Measurements from ENCODE around the gene MAP7D1. TPM values are rescaled to one million over a fixed set of nuclear protein-coding genes. Genes with fewer than 3 reads are reported as not detected.

Gene MAP7D1
- total RNA-seq, 2 experiments from 2014 or later = 172 to 174 TPM

- ChIA-PET CTCF (no interaction called here), POLR2A (no interaction called here)
Measured at GRCh38 chr1:36125129-36125991, 30.6 kb upstream of the MAP7D1 start, which contains the start of gene COL8A2. Gene COL8A2 (minus strand): TSS chr1:36125222. CDS start chr1:36100242, 24,980 bp downstream.

- CTCF ChIA-PET = no interaction called here
- POLR2A ChIA-PET = no interaction called here
Measured at GRCh38 chr1:36126005-36126716, 29.8 kb upstream of the MAP7D1 start.

GRCh38 chr1:36126797-36127500 is 29.0 kb upstream of the MAP7D1 start:
- ChIA-PET POLR2A (interaction anchor here (0.6 kb wide), 1 partner anchor 9 kb away, joined by 7 read pairs; no protein-coding TSS in a partner anchor), CTCF (no interaction called here)

GRCh38 chr1:36128126-36128904 is 27.6 kb upstream of the MAP7D1 start:
- CTCF ChIA-PET = interaction anchor here (0.7 to 0.8 kb wide), 3 partner anchors 18 to 60 kb away, joined by 3 read pairs; no protein-coding TSS in a partner anchor
- POLR2A ChIA-PET = no interaction called here

- POLR2A ChIA-PET = no interaction called here
- CTCF ChIA-PET = interaction anchor here (0.7 to 0.8 kb wide), 3 partner anchors 17 to 59 kb away, joined by 3 read pairs; no protein-coding TSS in a partner anchor
Measured at GRCh38 chr1:36128905-36129206, 27.1 kb upstream of the MAP7D1 start.

- ChIA-PET CTCF (interaction anchor here (3.9 kb wide), 1 partner anchor 31 kb away, joined by 42 read pairs; no protein-coding TSS in a partner anchor), POLR2A (no interaction called here)
Measured at GRCh38 chr1:36132029-36132428, 23.9 kb upstream of the MAP7D1 start.

GRCh38 chr1:36133484-36133883 is 22.5 kb upstream of the MAP7D1 start:
- ChIA-PET POLR2A (no interaction called here), CTCF (interaction anchor here (0.9 to 3.9 kb wide), 6 partner anchors 14 to 40 kb away, joined by 3 to 42 read pairs (median 12); partner anchors contain the start of gene TRAPPC3)

GRCh38 chr1:36134031-36134430 is 21.9 kb upstream of the MAP7D1 start:
- CTCF ChIA-PET = interaction anchor here (0.6 to 3.9 kb wide), 14 partner anchors 13 to 170 kb away, joined by 3 to 42 read pairs (median 4); partner anchors contain the start of gene TRAPPC3
- POLR2A ChIA-PET = no interaction called here

GRCh38 chr1:36134505-36135329 is 21.2 kb upstream of the MAP7D1 start:
- POLR2A ChIA-PET = no interaction called here

GRCh38 chr1:36135330-36135667 is 20.7 kb upstream of the MAP7D1 start:
- ChIA-PET POLR2A (no interaction called here), CTCF (interaction anchor here (0.6 to 3.9 kb wide), 17 partner anchors 12 to 174 kb away, joined by 3 to 42 read pairs (median 5); partner anchors contain the start of genes TEKT2 and TRAPPC3)

More at GRCh38 chr1:36134505-36135329, 21.2 kb upstream of the MAP7D1 start:
- CTCF ChIA-PET = interaction anchor here (0.6 to 3.9 kb wide), 20 partner anchors 12 to 169 kb away, joined by 3 to 42 read pairs (median 4); partner anchors contain the start of genes TEKT2 and TRAPPC3

- ChIA-PET POLR2A (no interaction called here), CTCF (interaction anchor here (0.5 to 3.9 kb wide), 9 partner anchors 14 to 287 kb away, joined by 3 to 42 read pairs (median 10); partner anchors contain the start of genes TEKT2 and TRAPPC3)
Measured at GRCh38 chr1:36135796-36136195, 20.2 kb upstream of the MAP7D1 start.

- ChIA-PET POLR2A (no interaction called here), CTCF (interaction anchor here (0.6 kb wide), 1 partner anchor 111 kb away, joined by 3 read pairs; no protein-coding TSS in a partner anchor)
Measured at GRCh38 chr1:36136535-36136934, 19.4 kb upstream of the MAP7D1 start.

GRCh38 chr1:36137226-36137625 is 18.7 kb upstream of the MAP7D1 start:
- ChIA-PET CTCF (no interaction called here), POLR2A (no interaction called here)

GRCh38 chr1:36137776-36138175 is 18.2 kb upstream of the MAP7D1 start:
- CTCF ChIA-PET = interaction anchor here (0.6 to 1.1 kb wide), 2 partner anchors 11 to 105 kb away, joined by 4 read pairs; partner anchors contain the start of gene TRAPPC3
- POLR2A ChIA-PET = no interaction called here

GRCh38 chr1:36139521-36139920 is 16.4 kb upstream of the MAP7D1 start:
- ChIA-PET CTCF (no interaction called here), POLR2A (no interaction called here)

- CTCF ChIA-PET = interaction anchor here (0.7 to 1.1 kb wide), 3 partner anchors 35 to 260 kb away, joined by 3 to 4 read pairs (median 3); no protein-coding TSS in a partner anchor
- POLR2A ChIA-PET = no interaction called here
Measured at GRCh38 chr1:36142121-36142520, 13.8 kb upstream of the MAP7D1 start.

GRCh38 chr1:36143424-36143823 is 12.5 kb upstream of the MAP7D1 start:
- ChIA-PET CTCF (interaction anchor here (0.6 kb wide), 1 partner anchor 279 kb away, joined by 3 read pairs; no protein-coding TSS in a partner anchor), POLR2A (no interaction called here)

GRCh38 chr1:36144413-36144812 is 11.5 kb upstream of the MAP7D1 start:
- ChIA-PET CTCF (interaction anchor here (1.6 kb wide), 1 partner anchor 44 kb away, joined by 5 read pairs; no protein-coding TSS in a partner anchor), POLR2A (no interaction called here)
